Uterus (tissue), 2 donors: ENCODE measurements around the gene CH25H.

Experiments used
- CTCF ChIP-seq, 4 experiments: fragments of 200-600 bp in 2 of 4; fragments of 450-650 bp in 2 of 4; sonication (generic) in 2 of 4; IDR thresholded peaks; one replicate each; pipeline ENCODE4 v1.5.1; 2016 to 2019; ENCODE audit warnings: antibody characterized with exemption in 4 of 4, mild to moderate bottlenecking in 2 of 4, moderate library complexity in 1 of 4
- POLR2A ChIP-seq, 2 donors: fragments of 450-650 bp; IDR thresholded peaks; one replicate each; pipeline ENCODE4 v1.6.1; 2016; ENCODE audit warnings: antibody characterized with exemption in 2 of 2, mild to moderate bottlenecking in 1 of 2, moderate library complexity in 1 of 2

GRCh38 chr10:89214566-89215165 is 7.5 kb upstream of the CH25H start:
- TF ChIP-seq CTCF (IDR thresholded peaks at IDR 0.05) (no peak), POLR2A (IDR thresholded peaks at IDR 0.05) (no peak)
